OCI-M2 (cell line): Measurements from ENCODE around the gene KCNK4.
A peak's percentile ranks its signal among the peaks of the same experiment; 100 is the strongest.

ENCODE experiments used
- DNase-seq: peaks from one replicate; lab custom pipeline; 2025; ENCODE audit not compliant: unreplicated experiment; lab: John Stamatoyannopoulos, UW

The KCNK4 gene

GRCh38 chr11:64289002-64289564, 2.0 kb upstream of the KCNK4 start:
- DNase-seq: no peak

- no peak for DNase-seq
These were observed 495 bp upstream of the KCNK4 start for GRCh38 chr11:64290352-64291261.

- DNase-seq: no peak
These were observed 804 bp downstream of the KCNK4 start for GRCh38 chr11:64291752-64292459.

- DNase-seq: no peak
These were observed 1.6 kb downstream of the KCNK4 start for GRCh38 chr11:64292460-64293254.

GRCh38 chr11:64294774-64295173, 3.7 kb downstream of the KCNK4 start:
- no peak for DNase-seq

- DNase-seq: no peak
These were observed 4.7 kb downstream of the KCNK4 start for GRCh38 chr11:64295760-64296159.

GRCh38 chr11:64296236-64296635, 5.1 kb downstream of the KCNK4 start:
- no peak for DNase-seq

GRCh38 chr11:64296830-64297698, 6.0 kb downstream of the KCNK4 start:
- no peak for DNase-seq

- DNase-seq: no peak
These were observed 6.7 kb downstream of the KCNK4 start for GRCh38 chr11:64297699-64298358.

- DNase-seq: no peak
These were observed 8.1 kb downstream of the KCNK4 start for GRCh38 chr11:64298966-64299846.

GRCh38 chr11:64299847-64300648, 8.9 kb downstream of the KCNK4 start, which contains the start of gene CATSPERZ:
Gene CATSPERZ, plus strand, starts transcription at chr11:64300358. Its CDS starts 53 bp downstream, at chr11:64300411.
- no peak for DNase-seq

- no peak for DNase-seq
These were observed 12.3 kb downstream of the KCNK4 start for GRCh38 chr11:64303109-64304031.

- DNase-seq: no peak
These were observed 12.9 kb downstream of the KCNK4 start for GRCh38 chr11:64304032-64304315.

- DNase-seq: peak; percentile 79
These were observed 13.4 kb downstream of the KCNK4 start for GRCh38 chr11:64304316-64305072.

- peak; percentile 89 for DNase-seq
These were observed 14.1 kb downstream of the KCNK4 start, which contains the start of gene ESRRA for GRCh38 chr11:64305075-64305690. Gene ESRRA, plus strand, starts transcription at chr11:64305524. Its CDS starts 1,656 bp downstream, at chr11:64307180.
